Kasumi-1 (cell line): ENCODE measurements around the gene SGTB.

ENCODE experiments used
- DNase-seq, 2 experiments: peaks; one replicate each; lab custom pipeline; 2025; lab: John Stamatoyannopoulos, UW

Gene SGTB, protein sequence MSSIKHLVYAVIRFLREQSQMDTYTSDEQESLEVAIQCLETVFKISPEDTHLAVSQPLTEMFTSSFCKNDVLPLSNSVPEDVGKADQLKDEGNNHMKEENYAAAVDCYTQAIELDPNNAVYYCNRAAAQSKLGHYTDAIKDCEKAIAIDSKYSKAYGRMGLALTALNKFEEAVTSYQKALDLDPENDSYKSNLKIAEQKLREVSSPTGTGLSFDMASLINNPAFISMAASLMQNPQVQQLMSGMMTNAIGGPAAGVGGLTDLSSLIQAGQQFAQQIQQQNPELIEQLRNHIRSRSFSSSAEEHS

DNA sequence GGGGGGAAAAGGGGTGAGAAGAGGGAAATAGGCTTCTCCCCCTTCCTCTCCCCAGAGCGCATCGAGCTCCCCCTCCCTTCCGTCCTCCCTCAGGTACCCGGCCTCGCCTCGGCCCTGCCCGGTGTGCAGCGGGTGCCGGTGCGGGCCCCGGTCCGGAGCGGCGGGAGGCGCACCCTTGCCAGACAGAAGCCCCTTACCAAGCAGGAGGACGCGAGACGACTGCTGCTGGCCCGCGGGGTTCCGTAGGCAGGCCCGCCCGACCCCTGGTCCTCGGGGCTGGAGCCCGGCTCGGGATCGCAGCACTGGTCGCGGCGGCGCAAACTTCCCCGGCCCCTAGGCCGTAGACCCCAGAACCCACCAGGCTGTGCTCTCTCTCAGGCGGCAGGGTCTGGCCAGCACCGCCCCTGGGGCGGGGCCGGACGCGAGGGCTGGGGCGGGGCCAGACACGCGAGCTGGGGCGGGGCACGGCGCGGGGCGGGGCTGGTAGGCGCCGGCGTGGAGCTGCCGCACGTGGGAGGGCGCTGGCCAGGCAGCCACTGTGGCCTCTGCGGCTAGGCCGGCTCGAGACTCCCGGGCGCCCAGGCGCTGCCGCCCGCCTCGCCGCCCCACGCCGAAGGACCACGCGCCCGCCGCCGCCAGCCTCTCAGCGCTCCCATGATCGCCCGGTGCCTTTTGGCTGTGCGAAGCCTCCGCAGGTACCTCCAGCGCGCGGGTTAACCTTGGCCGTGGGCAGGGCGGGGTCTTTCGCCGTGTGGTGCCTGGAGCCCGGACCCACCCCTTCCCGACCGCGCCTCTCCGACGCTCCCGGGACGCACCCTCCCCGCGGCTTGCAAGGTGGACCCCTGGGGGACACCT lies at the start of gene SGTB, which contains the start of gene NLN:
Gene SGTB (minus strand): TSS at position 390 of the 855 bp plus-strand sequence. CDS start 1,302 bp downstream, outside the sequence.
Gene NLN (plus strand): TSS at position 486 of the 855 bp plus-strand sequence. CDS start 169 bp downstream, at position 655.
- DNase-seq, result peak; percentile 57 to 65

GRCh38 chr5:65771266-65771665 lies 49.4 kb upstream of the SGTB start:
- DNase-seq, result no peak

- no peak for DNase-seq
Measured at GRCh38 chr5:65769539-65769938, 47.6 kb upstream of the SGTB start.

GRCh38 chr5:65768723-65769346 lies 46.9 kb upstream of the SGTB start:
- no peak for DNase-seq

- no peak for DNase-seq
Measured at GRCh38 chr5:65767565-65767964, 45.7 kb upstream of the SGTB start.

GRCh38 chr5:65766781-65767180 lies 44.9 kb upstream of the SGTB start:
- no peak for DNase-seq

DNA sequence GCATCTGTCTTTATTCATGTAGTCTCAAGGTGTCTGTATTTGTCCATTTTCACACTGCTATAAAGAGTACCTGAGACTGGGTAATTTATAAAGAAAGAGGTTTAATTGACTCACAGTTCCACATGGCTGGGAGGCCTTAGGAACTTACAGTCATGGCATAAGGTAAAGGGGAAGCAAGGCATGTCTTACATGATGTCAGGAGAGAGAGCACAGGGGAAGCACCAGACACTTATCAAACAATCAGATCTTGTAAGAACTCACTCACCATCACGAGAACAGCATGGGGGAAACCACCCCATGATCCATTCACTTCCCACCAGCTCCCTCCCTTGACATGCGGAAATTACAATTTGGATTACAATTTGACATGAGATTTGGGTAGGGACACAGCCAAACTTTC lies 44.3 kb upstream of the SGTB start:
- no peak for DNase-seq

DNA sequence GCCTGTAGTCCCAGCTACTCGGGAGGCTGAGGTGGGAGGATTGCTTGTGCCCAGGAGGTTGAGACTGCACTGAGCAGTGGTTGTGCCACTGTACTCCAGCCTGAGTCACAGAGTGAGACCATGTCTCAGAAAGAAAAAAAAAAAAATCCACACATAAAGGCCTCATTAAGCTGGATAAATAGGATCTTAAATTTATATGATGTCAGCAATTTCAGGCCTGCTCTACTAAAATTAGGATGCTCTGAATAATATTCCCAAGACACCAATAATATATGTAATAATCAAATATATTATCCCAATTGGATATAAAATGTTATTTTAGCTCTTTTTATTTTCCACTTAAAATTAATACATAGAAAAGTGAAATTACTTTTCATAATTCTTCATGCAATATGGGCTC lies 43.7 kb upstream of the SGTB start:
- no peak for DNase-seq

- DNase-seq, result no peak
Measured at GRCh38 chr5:65762234-65762633, 40.3 kb upstream of the SGTB start.

- no peak for DNase-seq
Measured at GRCh38 chr5:65760504-65761275, 38.8 kb upstream of the SGTB start.

- DNase-seq, result no peak
Measured at GRCh38 chr5:65758546-65759144, 36.7 kb upstream of the SGTB start.

- DNase-seq, result no peak
Measured at GRCh38 chr5:65753189-65753588, 31.3 kb upstream of the SGTB start.

DNA sequence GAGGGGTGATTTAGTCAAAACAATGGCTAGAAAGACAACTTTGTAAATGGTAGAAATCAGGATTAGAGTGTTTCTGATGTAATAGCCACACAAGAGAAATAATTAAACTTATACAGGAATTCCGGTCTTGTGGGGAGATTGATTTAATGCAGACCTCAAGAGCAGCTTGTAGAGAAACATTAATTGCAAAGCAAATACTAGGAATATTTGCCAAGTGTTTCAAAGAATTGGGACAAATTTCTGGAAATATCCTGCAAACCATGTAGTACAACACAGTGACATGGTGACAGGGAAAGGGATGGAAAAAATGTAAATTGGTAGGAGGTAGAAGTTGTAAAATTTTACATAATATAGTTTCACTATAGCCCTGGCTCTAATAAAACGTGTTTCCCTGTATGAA lies 29.0 kb upstream of the SGTB start:
- no peak for DNase-seq

DNA sequence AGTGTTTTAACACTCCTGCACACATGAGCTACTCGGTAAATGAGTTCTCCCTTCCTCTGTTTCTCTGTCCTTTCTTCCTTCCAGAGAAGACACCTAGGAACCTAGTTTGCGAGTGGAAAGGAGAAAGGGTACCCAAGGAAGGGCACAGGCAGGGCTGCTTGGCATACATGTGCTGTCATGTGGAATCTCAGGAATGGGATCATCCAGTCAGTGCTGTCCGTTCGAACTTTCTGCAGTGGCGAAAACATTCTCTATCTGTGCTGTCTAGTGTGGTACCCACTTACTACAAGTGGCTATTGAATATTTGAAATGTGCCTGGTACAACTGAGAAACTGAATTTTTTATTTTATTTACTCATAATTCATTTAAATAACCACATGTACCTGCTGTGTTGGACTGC lies 28.0 kb upstream of the SGTB start:
- no peak for DNase-seq

DNA sequence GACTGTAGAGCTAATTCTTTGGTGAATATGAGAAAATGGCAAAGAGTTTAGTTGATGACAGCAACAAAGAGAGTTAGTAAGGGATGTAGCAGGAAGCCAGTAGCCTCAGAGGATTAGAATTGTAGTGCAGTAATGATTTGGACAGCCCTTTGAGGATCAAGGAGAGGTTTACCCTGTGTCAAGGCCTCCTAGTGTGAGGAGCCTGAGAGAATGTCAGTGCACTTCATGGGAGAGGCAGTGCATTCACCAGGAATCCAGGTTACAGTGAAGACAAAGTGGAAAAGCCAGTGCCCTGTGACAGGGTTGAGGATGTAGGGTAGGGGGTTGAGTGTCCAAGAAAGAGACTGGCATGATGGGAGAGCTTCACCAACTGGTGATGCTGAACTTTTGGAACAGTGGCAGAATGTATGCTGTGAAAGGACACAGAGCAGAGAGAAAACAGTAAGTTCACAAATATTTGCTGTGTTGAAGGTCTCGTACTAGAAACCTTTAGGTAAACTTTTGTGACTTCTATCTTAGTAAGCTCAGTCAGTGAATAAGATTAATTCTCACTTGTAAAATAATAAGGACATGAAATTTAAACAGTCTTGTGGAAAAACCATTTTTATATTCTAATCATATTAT lies 27.4 kb upstream of the SGTB start:
- DNase-seq, result no peak

DNA sequence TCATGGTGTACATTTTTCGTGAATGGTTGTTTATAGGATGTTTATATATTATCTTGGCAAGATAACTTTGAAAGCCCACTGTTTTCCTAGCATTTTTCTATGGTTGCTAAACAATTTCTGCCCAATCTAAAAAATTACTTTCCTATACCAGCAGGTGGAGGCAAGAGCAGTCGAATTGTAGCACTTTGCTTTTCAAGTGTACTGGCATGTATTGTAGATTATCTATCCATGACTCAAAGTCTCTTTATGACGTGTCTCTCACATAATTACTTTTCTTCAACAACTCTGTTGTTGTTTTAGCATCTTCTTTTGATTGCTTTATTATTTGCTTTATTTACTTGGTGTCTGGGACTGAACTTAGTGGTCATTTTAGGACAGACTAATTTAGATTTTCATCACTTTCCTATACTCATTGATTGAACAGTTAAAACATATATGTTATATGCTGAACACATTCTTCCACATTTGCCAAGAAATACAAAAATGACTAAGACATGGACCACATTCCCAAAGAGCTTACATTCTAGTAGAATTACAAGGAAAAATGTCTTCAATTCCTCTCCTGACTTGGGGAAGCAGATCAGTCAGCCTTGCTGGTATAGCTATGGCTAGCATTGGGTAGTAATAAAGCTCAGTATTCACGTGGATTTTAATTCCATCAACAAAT lies 20.8 kb upstream of the SGTB start:
- peak; percentile 72 to 78 for DNase-seq

DNA sequence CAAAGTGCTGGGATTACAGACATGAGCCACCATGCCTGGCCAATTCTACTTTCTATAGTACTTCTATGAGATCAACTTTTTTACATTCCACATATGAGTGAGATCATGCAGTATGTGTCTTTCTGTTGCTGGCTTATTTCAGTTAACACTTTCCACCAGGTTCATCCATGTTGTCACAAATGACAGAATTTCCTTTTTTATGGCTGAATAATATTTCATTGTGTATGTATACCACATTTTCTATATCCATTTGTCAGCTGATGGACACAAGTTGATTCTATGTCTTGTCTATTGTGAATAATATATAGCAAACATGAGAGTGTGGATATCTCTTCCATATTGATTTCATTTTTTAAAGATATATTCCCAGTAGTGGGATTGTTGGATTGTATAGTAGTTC lies 17.3 kb upstream of the SGTB start:
- DNase-seq, result no peak

GRCh38 chr5:65738305-65738704 lies 16.4 kb upstream of the SGTB start:
- no peak for DNase-seq

GRCh38 chr5:65737842-65738241 lies 15.9 kb upstream of the SGTB start:
- no peak for DNase-seq

GRCh38 chr5:65736011-65736410 lies 14.1 kb upstream of the SGTB start:
- DNase-seq, result no peak

DNA sequence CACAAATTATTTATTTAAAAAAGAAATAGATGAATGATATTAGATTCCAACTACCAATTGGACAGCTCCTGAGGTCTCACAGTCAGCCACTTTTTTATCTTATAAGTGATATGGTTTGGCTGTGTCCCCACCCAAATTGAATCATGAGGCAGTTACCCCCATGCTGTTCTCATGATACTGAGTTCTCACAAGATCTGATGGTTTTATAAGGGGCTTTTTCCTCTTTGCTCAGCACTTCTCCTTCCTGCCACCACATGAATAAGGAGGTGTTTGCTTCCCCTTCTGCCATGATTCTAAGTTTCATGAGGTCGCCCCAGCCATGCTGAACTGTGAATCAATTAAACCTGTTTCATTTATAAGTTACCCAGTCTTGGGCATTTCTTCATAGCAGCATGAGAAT lies 13.0 kb upstream of the SGTB start:
- peak; percentile 23 to 49 for DNase-seq
